GM19452 (cell line): ENCODE measurements around the gene SAP30BP.

ENCODE experiments used
- ATAC-seq: cut with Tn5 transposase; IDR thresholded peaks from one replicate; pipeline ENCODE4 v1.9.1; 2021; ENCODE audit not compliant: unreplicated experiment

SAP30BP gene

DNA sequence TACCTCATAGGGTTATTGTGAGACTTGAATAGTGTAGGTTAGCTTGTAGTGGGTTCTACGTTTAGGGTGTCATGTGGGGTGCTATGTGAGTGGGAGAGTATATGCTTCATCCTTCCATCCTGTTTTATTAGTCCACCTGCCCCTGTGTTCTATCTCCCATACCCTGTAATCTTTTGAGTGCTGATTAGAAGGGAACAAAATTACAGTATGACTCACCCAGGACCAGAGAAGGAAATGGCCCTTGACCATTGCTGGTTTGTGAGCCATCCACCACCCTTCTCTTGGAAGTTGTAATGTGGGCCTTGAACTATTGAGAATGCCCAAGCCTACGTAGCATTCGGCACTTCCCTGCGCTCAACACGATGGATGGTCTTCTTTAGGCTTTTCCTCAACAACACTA is 17.1 kb downstream of the SAP30BP start:
- ATAC-seq, result no peak

DNA sequence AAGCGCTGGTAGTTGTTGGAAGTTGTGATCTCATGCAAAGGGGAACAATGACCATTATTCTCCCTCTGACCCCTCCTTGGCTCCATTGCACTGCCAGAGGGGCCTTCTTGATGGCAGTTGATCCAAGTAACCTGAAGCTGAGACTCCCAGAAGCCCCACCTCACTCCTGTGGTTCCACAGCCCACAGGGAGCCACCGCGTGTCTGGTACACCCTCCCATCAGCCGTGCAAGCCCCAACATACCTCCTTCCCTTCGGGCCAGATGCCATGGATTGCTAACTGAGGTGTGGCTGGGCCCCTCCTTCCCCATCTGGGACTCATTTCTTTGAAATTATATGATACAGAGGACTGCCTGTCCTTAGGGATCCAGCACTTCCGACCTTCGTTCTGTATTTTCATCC is 17.8 kb downstream of the SAP30BP start:
- no peak for ATAC-seq

DNA sequence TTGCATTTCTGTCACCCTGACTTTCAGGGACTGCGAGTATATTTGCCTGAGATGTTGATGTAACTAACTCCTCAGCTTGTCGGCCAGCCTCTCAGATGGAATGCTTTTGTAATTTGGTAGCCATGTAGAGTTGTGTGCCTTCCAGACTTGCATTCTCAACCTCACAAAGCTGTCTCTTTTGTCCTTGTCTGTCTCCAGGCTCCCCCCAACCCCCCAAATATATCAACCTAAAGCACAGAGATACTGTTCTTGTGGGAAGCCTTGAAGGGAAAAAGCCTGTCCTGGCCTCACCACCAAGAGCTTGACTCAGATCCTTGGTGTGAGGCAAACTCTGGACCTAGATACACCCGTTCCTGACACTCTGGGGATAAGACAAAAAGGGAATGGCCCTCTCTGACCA is 18.4 kb downstream of the SAP30BP start:
- no peak for ATAC-seq

DNA sequence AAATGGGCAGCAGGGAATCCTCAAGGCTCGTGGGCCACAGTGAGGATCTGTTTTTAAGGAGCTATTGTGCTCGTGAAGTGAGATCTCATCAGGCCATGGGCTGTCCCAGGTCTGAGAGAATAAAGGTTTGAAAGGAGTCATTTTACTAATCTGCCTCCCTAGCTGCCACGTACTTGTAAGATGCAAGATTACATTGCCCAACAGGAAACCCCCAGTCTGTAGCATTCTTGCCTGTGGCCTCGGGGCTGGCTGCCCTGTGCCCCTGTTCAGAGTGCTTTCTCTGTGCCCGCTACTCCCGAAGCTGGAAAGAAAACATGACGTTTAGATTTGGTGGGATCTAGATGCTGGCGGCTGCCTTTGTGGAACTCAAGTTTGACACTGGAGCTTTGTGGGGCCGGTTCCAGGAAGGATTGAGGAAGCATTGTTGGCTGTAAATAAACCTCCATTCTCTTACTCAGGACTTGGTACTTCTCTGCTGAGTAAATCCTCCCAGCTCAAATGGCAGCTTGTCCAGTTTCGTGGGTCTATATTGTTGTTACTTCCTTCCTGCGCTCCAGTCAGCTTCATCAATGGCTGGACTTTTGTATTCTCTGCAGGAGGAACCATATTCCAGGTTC is 21.2 kb downstream of the SAP30BP start:
- no peak for ATAC-seq

DNA sequence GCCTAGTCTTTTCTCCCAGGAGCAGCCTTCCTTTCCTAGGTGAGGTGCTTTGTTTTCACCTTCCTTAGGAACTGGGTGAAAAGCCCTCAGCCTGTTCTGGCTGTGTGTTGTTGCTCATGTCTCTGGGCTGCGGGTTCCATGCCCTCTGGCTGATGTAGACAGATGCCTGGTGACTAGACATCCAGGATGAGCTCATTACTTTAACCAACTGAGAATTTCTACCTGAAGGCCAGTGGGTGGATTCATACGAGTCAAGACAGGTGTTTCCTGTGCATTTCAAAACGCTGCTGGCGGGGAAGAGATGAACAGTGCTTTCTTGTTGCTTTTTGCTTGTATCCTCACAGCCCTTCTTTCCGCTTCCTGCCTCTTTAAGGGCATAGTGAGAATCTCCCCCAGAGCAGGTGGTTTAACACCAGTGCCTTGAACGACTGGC is 22.3 kb downstream of the SAP30BP start:
- no peak for ATAC-seq

DNA sequence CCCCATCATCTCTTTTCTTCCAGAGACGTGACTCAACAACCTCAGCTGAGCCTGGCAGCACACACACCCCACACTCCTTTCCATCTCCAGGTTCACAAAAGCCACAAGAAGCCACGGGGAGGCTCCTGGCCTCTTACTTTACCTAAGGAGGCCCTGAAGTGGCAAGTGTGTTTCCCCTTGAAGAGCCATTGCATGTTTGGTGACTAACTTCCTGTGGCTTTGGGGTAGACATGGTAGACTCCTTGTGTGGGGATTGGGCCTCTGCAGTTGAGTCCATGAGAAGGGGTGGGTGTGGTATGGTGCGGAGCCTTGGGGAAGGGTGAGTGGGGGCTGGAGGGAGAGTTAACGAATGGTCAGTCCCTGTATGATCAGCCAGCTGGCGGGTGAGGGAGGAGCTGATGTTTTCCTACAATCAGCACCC is 24.2 kb downstream of the SAP30BP start:
- ATAC-seq, result no peak

DNA sequence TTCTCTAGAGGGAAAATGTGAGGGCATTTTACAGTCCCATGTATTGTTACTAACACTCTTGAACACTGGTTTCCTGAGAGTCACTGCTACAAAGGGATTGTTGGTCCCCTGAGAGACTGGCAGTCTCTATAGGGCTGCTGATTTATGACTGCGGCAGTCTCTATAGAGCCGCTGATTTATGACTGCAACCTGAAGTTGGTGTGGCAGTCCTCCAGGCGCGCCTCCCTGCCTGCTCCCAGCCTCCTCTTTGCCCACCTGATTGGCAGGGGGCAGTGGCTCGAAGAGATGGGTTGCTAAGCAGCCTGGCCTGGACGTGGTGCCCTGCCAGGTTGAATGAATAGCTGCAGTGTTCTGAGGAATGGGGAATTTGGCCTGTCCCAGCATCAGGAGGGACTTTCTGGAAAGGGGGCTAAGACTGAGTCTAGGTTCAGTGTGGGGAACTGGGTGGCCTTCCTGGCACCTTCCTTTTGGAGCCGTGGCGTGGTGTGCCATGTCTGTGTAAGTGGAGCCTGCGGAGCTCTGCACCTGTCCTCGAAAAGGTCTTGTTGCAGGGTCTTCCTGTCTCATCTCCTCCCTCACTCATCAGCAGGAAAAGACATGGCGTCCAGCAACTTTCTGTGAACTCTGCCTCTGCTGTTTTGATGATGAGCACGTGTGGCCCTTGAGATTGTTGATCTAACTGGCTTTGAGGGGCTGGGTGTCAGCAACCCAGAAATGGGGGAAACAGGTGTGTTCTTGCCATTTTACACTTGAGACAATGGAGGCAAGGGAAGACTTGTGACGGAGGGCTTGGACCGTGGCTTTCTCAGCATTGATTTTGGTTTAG is 24.9 kb downstream of the SAP30BP start:
- ATAC-seq, result no peak

DNA sequence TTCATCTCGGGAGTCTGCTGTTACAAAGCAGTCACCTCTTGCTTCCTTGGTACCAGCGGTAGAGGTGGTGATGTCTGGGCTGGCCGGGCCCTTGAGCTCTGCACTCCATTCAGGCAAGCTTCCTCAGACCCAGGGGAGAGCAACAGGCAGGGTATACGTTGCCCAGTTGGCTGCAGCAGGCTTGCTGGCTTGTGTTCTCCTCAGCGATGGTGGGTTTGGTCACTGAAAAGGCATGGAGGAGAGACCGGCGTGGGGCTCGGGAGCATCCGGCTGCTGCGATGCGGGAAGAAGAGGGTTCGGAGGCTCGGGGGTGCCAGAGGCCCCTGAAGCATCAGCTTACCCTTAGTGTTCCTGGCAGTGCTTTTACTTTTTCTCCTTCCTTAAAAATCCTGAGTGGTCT is 25.8 kb downstream of the SAP30BP start:
- ATAC-seq, result no peak

DNA sequence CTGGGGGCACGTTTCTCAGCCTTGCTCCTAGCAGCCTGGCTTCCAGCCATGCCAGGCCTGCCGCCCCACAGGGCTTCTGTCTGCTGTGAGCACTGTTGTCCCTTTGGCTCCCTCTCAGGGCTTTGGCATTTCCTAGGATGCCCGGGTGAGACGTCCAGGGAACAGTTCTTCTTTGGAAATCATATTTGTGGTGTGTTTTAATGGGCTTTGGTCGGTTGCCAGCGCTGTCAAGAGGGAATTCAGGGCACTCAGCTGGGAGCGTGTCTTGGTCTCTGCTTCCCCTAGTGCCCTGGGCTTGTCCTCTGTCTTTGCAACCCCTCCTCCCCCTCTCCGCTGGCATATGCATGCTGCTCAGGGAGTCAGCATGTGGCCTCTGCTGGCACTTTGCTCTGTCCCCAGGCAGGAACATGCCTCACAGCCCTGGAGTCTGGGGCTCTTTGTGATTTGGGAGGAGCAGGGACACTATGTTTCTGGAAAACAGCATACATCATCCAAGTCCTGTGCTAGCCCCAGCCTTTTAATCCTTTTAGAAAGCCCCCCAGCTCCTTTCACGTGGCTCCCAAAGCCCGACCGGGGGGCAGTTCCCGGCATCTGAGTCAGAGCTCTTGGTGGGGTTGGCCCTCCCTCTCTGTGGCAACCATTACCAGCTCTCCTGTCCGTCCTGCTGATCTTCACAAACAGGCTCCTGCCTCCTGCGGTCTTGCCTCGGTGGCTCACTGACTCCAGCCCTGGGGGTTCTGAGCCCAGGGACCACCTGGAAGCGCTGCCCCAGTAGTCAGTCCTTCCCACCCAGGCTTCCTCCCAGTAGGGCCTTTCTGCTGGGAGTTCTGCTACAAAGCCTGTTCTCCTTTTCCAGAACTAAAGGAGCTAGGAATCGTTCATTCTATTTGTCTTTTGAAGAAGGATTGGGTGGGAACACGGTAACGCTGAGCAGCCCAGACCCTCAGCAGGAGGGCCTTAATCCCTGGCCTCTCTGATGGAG is 26.7 kb downstream of the SAP30BP start:
- no peak for ATAC-seq

DNA sequence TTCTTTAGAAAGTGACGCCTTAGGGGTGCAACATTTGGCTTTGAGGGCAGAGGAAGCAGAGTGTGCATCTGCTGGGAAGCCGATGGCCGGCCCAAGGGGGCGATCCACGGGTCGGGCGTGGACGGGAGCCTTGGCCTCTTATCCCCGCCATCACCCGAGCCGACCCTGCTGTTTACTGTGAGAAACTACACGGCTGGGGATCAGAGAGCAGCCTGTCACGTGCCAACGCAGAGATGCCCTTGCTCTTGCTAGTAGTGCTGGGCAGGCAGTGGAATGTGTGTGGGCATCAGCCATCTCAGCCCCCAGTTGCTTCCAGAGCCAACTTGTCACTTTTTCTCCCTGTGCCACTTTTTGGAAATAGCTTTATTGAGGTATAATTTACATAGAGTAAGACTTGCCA is 27.4 kb downstream of the SAP30BP start:
- no peak for ATAC-seq

DNA sequence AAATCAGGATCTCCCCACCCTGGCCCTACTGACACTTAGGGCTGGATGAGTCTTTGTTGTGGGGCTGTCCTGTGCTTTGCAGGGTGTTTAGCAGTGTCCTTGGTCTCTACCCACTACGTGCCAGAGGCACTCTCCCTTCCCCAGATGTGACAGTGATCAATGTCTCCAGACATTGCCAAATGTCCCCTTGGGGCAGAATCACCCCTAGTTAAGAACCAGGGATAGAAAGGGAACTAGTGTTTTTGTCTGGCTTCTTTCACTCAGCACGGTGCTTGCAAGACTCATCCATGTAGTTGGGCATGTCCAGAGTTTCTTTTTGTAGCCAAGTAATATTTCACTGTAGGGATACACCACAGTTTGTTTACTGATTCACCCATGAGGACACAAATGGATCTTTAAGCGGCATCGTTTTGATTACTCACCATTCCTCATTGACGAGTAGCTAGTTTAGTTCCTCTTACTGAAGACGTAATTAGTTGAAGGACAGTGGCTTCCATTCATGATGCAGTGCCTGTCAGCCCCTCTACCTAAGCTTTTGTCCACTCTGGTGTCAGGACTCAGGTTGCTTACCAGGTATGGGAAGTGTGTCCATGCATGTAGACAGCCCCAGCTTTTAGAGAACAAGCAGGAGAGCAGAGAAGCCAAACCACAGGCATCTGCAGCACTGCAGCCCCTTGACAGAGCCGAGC is 28.1 kb downstream of the SAP30BP start:
- no peak for ATAC-seq

DNA sequence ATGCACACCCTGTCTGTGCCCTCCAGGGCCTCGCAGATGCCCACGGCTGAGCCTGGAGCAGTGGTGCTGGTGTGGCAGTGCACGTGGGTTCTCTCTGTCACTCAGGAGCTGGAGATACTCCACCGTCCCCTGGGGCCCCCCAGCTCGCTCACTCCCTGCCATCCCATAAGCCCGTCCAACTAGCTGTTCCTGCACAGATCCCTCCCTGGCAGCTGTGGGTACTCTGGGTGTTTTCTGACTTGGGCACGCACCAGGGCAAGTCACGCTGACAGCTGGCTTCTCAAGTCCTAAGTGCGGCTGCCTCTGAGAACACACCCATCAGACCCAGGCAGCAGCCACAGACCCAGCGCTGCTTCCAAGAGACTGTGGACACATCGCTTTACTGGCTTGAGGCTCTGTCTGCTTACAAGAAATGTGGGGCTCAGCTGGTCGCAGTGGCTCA is 28.7 kb downstream of the SAP30BP start:
- ATAC-seq, result no peak

DNA sequence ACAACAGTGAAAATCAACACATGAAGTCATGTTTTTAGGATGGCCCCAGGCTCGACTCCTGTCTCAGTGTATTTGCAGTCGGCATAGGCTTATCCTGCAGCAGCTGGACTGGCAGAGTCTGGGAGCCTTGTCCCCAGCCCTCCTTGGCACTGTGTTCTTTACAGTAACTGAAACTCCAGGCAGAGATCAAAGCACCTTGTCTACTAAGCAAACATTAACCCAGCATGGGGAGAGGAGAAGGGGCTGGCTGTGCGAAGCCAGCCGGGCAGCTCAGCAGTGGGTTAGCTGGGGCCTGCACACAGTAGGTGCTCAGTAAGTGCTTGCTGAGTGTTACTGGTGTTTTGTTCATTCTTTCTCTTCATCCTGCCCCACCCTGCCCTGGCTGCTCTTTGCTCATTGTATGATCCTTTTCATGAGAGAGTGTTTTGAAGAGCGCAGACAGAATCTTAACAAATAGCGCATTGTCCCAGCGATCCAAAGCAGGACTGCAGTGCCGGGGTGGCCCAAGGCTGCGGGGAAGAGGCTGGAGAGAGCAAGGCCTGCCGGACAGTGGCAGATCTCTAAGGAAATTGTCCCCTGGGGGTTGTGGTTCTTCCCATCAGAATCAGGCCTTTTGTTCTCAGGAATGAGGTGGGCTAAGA is 30.6 kb downstream of the SAP30BP start:
- ATAC-seq, result no peak

DNA sequence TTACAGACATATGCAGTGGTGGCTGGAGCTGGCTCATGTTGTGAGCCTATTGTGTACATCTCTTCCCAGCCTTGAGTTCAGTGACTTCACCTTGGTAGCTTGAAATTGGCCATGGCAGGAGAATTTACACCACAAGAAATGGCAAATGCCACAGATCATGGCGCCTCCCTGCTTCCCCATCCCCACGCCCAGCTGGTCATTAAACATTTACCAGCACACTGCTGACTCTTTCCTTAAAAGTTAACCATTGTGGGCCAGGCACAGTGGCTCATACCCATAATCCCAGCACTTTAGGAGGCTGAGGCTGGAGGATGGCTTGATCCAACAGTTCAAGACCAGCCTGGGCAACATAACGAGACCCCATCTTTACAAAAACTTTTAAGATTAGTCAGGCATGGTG is 31.5 kb downstream of the SAP30BP start:
- no peak for ATAC-seq

DNA sequence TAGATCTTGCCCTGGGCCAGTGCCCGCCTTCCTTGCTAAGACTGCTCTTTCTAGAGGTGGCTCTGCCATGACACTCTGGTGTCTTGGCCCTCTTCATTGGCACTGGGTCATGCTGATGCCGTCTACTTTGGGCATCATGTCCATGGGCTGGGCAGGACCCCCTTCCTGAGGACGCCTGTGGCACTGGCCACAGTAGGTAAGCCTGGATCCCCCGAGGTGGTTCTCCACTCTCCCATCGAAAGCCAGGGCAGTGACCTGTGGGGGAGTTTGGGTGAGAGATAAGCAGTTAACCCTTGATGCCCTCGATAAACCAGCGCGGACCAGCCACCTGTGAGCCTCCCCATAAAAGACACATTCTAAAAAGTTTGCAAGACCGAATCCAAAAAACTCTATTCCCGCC is 34.1 kb downstream of the SAP30BP start:
- ATAC-seq, result no peak

DNA sequence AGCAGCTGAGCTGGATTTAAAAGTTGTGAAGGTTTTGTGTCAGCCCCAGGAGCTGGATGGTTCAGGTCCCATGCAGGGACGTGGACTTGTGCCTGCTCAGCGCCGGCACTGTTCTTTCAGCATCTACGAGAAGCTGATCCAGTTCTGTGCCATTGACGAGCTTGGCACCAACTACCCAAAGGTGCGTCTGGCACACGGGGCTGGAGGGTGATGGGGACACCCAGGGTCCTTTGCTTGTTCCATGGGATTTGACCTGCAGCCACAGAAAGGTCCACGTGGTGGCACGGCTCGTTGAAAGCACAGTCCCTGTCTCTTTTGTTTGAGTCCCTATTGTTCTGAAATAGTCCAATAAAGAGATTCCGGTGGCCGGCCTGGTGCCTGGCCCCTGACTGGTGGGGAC is 36.1 kb downstream of the SAP30BP start:
- no peak for ATAC-seq

DNA sequence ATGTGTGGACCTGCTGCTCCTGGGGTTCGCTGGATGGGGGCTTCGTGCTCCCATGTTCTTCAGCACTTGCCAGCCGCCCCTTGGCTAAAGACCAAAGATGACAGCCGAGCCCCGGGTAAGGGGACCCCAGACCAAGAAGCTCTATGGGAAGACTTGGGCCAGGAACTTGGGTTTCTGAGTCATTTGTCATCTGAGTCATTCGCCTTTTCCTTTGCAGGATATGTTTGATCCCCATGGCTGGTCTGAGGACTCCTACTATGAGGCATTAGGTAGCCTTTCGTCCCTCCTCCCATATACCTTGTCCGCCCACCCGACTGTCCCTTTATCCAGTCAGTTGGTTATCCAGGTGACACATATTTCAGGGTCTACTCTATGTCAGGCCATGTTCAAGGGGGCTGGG is 36.5 kb downstream of the SAP30BP start:
- ATAC-seq, result no peak

DNA sequence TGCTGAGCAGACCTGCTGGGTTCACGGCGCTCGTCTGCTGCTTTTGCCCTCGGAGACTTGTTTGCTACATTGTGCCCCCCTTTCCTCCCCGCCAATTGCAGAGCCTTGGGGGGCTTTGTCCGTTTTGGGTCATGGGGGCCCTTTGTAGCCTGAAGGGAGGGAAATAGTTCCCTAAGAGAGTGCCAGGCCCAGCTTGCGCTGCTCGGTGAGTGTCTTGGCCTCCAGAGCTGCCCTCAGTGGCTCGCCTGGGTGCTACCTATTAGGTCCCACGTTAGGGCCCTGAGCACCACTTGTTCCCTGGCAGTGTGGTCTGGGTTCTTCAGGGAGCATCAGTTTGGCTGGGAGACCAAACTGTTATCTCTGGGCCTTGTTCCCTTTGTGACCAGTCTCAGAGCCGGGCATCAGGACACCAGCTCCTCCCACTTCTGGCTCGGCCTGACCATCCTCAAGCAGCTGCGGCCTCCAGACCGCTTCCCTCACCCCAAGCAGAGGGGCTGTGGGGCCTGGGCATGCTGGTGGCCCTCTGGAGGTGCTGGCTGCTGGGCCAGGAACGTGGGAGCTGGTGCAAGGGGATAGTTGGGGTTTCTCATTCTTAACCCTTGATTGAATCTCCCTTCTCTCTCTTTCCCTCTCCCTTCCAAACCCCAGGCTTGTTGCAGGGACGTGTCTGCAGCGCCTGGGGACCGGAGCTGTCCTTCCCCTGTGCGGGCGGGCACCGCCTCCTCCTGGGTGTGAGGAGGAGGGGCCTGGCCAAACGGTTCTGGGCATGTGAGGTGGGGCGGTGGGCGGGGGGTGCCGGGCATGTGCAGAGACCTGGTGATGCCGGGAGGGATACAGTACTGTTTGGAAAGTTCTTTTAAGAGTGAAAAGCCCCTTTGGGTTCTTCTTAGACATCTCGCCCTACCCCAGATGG is 38.1 kb downstream of the SAP30BP start:
- ATAC-seq, result no peak

DNA sequence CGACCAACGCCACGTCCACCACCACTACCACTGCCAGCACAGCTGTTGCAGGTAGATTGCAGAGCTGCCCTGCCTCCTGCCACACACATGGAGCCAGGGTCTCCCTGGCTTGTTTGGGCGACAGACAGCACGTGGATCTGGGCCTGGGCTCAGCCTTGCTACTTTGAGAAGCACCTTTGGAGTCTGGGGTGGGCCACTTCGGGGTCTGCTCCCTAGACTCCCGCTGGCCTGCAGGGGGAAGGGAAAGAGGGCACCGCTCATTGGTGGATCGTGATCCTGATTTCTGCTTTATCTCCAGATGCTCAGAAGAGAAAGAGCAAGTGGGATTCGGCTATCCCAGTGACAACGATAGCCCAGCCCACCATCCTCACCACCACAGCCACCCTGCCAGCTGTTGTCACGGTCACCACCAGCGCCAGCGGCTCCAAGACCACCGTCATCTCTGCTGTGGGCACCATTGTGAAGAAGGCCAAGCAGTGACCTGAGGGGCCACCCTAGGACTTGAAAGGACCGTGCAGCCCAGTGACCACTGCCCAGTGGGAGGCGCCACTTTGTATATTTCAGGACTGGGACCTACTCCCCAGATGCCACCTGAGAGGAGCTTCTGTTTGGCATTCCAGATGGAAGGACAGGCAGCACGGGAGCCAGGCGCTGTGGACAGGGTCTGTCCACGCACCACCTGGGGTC is 39.0 kb downstream of the SAP30BP start:
- ATAC-seq, result no peak
